K562 treated with DMSO at 1 percent for 48 hours (cell line): Measurements from ENCODE around the gene RBMY1D. TPM values are rescaled to one million over a fixed set of nuclear protein-coding genes. Genes with fewer than 3 reads are reported as not detected.

ENCODE experiments used
- total RNA-seq: library from RNA; unstranded; fragments of 300-600 nt; gene quantifications from 2 replicates; pipeline ENCODE4 v1.2.3, GENCODE V29; 2022; ENCODE audit warnings: low replicate concordance; ENCODE audit errors: extremely low read depth

RBMY1D gene
- not detected in 2 replicates for total RNA-seq

DNA sequence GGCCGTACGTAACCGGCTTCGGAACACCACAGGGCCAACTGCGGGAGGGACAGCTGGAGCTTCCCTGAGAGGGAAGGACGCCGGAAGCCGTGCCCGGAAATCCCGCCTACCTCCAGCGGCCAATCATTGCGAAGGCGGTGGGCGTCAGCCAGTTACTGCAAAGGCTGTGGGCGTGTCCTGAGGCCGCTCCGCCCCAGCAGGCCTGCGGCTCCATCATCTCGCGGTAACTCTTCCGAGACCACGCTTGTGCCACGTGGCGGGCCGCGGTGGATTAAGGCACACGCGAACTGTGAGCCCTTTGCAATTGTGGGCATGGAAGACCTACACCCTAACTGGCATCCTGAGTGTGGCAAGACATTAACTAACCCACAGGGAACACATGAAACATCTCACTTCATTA is at the start of gene RBMY1D:
Gene RBMY1D (minus strand): TSS at position 101 of the 400 bp plus-strand sequence. CDS start 2,013 bp downstream, outside the sequence.

GRCh38 chrY:21917932-21918331 is 23.6 kb upstream of the RBMY1D start, which contains the start of gene RBMY1E:
TSS of gene RBMY1E (minus strand) at chrY:21918032. CDS start at chrY:21916054, 1,978 bp downstream.

Other genes with a start within 250 kb of the RBMY1D start
- gene RBMY1E, start 23.5 kb upstream of the RBMY1D start, total RNA-seq: not detected in 2 replicates